Measurements from ENCODE around the gene SPEM1. TPM values are rescaled to one million over a fixed set of nuclear protein-coding genes. Genes with fewer than 3 reads are reported as not detected.

The SPEM1 gene
- total and polyA plus RNA-seq, 3 donors from 2014 or later = 8.5 to 67.7 (median 18.7) TPM

DNA sequence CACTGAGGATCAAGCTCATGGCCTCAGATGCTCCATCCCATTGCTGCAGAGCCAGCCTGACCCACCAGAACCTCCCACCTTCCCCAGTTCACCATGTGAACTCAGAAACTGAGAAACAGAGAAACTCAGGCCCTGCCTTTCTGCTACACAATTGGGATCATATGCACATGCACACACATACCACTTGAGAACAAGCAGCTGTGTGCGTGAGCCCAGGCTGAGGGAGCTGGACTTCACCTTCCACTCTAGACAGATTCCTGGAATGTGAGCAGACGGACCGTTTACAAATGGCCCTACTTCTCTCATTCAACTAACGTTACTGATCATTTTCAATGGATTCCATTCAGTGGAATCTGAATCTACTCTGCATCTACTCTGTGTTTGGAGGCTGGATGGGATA lies 3.6 kb downstream of the SPEM1 start:
- no peak overlapping the region for H3K4me3 ChIP-seq
- intact Hi-C loops (cut with DNase I; ENCODE audit: low total_unique reads) = no loop called here
- no peaks in the 10 kb centered on the region for H3K9me3 ChIP-seq
- DNase-seq = no peak
- H3K36me3 ChIP-seq (ENCODE audit: low read depth, missing control alignments) = no peaks in the 10 kb centered on the region
- TF ChIP-seq, protein P1, sequence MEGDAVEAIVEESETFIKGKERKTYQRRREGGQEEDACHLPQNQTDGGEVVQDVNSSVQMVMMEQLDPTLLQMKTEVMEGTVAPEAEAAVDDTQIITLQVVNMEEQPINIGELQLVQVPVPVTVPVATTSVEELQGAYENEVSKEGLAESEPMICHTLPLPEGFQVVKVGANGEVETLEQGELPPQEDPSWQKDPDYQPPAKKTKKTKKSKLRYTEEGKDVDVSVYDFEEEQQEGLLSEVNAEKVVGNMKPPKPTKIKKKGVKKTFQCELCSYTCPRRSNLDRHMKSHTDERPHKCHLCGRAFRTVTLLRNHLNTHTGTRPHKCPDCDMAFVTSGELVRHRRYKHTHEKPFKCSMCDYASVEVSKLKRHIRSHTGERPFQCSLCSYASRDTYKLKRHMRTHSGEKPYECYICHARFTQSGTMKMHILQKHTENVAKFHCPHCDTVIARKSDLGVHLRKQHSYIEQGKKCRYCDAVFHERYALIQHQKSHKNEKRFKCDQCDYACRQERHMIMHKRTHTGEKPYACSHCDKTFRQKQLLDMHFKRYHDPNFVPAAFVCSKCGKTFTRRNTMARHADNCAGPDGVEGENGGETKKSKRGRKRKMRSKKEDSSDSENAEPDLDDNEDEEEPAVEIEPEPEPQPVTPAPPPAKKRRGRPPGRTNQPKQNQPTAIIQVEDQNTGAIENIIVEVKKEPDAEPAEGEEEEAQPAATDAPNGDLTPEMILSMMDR (IDR thresholded peaks at IDR 0.05) = no peak
- TF ChIP-seq POLR2A (IDR thresholded peaks at IDR 0.05) = no peak
- no peaks in the 10 kb centered on the region for H3K27me3 ChIP-seq
- WGBS, 2 donors = 77 to 84% methylated on average over 4 of the region's 4 CpGs
- H3K27ac ChIP-seq = no peak overlapping the region
- no peaks in the 10 kb centered on the region for H3K4me1 ChIP-seq

DNA sequence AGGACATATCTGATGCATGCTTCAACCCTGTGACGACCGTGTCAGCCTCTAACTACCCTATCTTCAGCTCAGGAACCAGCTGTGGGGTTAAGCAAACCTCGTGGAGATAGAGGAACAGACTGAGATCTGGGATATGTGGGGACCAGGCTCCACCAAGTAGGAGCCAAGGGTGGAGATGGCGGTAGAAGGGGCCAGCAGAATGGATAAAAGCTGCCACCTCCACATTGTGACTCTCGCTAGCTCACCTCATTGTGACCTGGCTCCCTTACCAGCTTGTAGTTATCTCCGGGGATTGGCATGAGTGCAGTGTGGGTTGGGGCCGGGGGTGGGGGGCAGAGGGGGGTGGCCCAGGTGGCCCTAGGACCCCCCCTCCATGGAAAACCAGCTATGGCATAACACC lies 5.2 kb downstream of the SPEM1 start, which contains the start of gene SPEM2:
TSS of gene SPEM2 (plus strand) at position 301 of the 400 bp plus-strand sequence. CDS start at position 374, 73 bp downstream.
- H3K27me3 ChIP-seq = no peaks in the 10 kb centered on the region
- no peak for TF ChIP-seq POLR2A (IDR thresholded peaks at IDR 0.05)
- TF ChIP-seq, protein P1 (IDR thresholded peaks at IDR 0.05) = no peak
- intact Hi-C loops (cut with DNase I; ENCODE audit: low total_unique reads) = no loop called here
- no peaks in the 10 kb centered on the region for H3K36me3 ChIP-seq (ENCODE audit: low read depth, missing control alignments)
- DNase-seq = no peak
- H3K4me1 ChIP-seq = no peaks in the 10 kb centered on the region
- no peak within 1 kb of the TSS for H3K4me3 ChIP-seq
- WGBS, 2 donors = 84 to 91% methylated on average over 7 of the region's 7 CpGs
- H3K9me3 ChIP-seq = no peaks in the 10 kb centered on the region
- H3K27ac ChIP-seq = no peak within 1 kb of the TSS

DNA sequence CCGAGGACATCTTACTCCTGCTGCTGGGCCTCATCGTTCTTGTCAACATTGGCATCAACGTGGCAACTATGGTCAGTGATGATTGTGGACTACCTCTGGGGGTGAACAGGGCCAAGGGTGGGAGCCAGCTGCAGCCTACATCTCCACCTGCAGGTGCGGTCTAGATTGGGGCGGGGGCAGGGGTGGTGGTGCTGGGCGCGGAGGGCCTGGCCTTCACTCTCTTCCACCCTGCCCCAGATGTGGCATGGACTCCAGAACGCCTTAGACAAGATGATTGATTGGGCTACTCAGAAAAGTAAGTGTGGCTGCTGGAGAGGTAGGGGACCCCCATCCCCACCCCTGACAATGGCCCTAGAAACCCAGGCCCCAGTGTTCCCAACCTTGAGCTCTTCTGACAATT lies 5.6 kb downstream of the SPEM1 start:
- Histone ChIP-seq H3K4me1 (no peaks in the 10 kb centered on the region), H3K36me3 (ENCODE audit: low read depth, missing control alignments) (no peaks in the 10 kb centered on the region), H3K27me3 (no peaks in the 10 kb centered on the region), H3K9me3 (no peaks in the 10 kb centered on the region), H3K4me3 (no peak overlapping the region), H3K27ac (no peak overlapping the region)
- intact Hi-C loops (cut with DNase I; ENCODE audit: low total_unique reads) = no loop called here
- 89 to 92% methylated on average over 5 to 8 of the region's 8 CpGs for WGBS, 2 donors
- TF ChIP-seq POLR2A (IDR thresholded peaks at IDR 0.05) = no peak
- TF ChIP-seq, protein P1 (IDR thresholded peaks at IDR 0.05) = no peak
- no peak for DNase-seq

DNA sequence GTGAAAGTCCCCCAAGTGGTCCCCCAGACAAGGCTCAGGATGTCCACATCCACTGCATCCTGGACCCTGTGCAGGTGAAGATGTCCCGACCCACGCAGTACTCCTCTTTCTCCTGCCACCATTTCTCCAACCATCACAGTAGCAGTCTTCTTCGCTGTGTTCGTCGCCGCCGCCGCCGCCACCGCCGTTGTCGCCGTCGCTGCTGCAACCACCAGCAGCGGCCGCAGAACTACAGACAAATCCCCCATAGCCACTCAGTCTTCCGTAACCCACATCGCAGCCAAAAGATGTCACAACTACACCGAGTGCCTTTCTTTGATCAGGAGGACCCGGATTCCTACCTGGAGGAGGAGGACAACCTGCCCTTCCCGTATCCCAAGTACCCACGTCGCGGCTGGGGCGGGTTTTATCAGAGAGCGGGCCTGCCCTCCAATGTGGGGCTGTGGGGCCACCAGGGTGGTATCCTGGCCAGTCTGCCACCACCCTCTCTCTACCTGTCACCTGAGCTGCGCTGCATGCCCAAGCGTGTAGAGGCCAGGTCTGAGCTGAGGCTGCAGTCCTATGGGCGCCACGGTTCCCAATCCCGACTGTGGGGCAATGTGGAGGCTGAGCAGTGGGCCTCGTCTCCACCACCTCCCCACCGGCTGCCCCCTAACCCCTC lies 6.2 kb downstream of the SPEM1 start:
- H3K27me3 ChIP-seq = no peaks in the 10 kb centered on the region
- no peaks in the 10 kb centered on the region for H3K4me1 ChIP-seq
- intact Hi-C loops (cut with DNase I; ENCODE audit: low total_unique reads) = no loop called here
- H3K27ac ChIP-seq = no peak overlapping the region
- no peaks in the 10 kb centered on the region for H3K36me3 ChIP-seq (ENCODE audit: low read depth, missing control alignments)
- no peak overlapping the region for H3K4me3 ChIP-seq
- DNase-seq = no peak
- H3K9me3 ChIP-seq = no peaks in the 10 kb centered on the region
- TF ChIP-seq POLR2A (IDR thresholded peaks at IDR 0.05) = no peak
- TF ChIP-seq, protein P1 (IDR thresholded peaks at IDR 0.05) = no peak
- WGBS, 2 donors = 93 to 94% methylated on average over 28 to 33 of the region's 33 CpGs
